ENCODE data around the gene ITGA3.

Gene ITGA3

DNA sequence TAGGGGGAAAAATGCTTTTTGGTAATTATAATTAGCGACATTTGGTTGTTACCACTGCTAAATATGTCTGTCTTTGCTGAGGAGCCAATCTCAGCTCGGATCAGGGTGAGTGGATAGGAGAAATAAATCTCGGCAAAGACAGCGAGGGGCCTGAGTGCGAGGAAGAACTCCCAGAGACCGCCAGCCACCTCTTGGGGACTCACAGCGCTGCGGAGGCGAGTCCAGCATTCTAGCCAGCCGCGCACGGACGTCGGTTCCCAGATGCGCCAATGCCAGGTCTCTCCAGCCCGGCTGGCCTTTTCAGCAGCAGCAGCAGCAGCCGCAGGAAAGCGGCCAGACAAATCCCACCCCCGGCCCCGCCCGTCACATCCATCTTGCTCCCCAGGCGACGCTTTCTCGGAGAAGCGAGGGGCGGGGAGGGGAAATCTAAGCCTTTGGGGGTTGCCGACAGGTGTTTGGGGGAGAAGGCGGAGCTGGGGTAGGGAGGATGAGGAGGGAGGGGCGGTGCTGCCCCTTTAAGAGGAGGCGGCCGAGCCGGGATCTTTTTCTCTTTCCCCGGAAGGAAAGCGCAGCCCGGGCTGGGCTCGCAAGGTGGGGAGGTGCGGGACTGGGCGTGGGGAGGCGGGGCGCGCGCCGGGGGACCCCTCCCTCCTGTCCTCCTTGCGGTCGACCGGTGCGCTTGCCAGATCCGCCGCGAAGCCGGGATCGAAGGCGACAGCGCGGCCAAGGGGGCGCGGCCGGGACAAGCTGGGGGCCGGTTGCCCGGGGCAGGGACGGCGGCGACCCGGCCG, at the start of gene ITGA3:
Gene ITGA3 (plus strand): TSS at position 685 of the 791 bp plus-strand sequence. CDS start 330 bp downstream, outside the sequence.
- DNase-seq, result peak; percentile 60

- no peak for DNase-seq
These were observed 46.6 kb upstream of the ITGA3 start for GRCh38 chr17:50009282-50009681.

GRCh38 chr17:50013079-50013478, 42.8 kb upstream of the ITGA3 start:
- no peak for DNase-seq

- DNase-seq, result no peak
These were observed 41.3 kb upstream of the ITGA3 start for GRCh38 chr17:50014471-50015088.

DNA sequence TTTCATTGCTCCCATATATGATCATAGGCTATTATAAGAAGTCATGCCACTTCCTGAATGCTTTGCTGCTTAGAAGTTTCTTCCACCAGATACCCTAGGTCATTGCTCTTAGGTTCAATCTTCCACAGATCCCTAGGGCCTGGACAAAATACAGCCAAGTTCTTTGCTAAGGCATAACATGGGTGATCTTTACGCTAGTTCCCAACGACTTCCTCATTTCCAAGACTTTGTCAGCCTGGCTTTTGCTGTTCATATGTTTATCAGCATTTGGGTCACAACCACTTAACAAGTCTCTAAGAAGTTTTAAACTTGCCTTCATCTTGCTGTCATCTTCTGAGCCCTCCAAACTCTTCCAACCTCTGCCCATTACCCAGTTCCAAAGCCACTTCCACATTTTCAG, 40.8 kb upstream of the ITGA3 start:
- no peak for DNase-seq

GRCh38 chr17:50018909-50019308, 37.0 kb upstream of the ITGA3 start:
- no peak for DNase-seq

DNA sequence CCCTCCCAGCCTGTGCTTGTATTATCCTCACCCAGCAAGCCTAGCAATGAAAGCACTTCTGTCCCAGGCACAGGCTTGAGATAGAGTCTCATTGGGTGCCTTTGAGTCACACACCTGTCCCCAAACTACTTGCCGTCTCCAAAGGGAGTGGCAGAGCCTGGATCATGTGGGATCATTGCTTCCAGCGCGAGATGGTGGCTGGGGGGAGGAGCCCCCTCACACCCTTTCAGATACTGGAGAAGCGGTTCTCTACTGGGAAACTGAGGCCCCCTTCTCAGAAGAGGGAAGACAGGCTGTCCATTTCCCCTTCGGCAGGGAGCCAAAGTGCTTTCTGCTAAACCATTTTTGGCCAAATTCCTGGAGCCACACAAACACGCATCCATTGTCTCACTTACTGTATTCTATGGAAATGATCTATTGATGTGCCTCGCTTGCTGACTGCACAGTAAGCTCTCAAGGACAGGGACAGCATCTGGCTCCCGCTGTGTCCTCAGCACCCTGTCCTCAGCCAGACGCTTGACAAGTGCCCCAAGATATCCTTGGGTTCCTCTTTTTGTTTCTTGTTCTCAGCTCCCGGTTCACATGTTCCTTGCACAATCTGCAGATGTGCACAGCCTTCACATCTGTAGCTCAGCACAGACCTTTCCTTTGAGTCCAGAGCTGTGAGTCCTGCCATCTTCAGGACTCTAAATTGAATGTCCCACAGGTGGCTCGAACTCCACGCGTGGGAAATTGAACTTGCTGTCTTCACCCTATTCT, 34.9 kb upstream of the ITGA3 start:
- DNase-seq, result no peak

GRCh38 chr17:50021681-50022370, 34.1 kb upstream of the ITGA3 start:
- DNase-seq, result no peak

DNA sequence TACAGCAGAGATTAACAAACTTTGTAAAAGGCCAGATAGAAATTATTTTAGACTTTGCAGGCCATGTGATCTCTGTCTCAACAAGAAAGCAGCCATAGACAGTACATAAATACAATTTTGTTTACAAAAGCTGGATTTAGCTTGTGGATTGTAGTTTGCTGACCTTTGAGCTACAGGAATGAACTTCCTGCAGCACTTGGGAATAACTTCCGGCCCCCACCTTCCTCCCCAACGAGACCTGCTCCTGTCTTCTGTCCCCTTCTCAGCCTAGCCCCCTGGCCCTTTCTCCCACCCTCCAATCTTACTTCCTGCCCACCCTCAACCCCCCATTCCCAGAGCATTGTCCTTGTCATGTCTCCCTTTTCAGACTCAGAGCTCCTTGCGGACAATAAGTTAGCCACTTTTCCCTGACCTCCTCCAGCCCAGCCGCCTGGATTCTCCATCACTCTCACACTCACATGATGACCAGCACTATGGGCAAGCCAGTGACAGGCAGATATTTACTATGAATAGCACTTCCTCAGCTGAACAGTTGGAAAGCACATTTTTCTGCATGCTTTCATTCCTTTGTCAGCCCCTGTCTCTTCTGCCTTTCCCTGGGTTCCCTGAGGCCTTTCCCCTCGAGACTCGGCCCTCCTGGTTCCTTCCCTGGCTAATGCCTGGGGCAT, 33.3 kb upstream of the ITGA3 start:
- no peak for DNase-seq

GRCh38 chr17:50023520-50023919, 32.4 kb upstream of the ITGA3 start:
- no peak for DNase-seq

- no peak for DNase-seq
These were observed 31.1 kb upstream of the ITGA3 start for GRCh38 chr17:50024808-50025207.

GRCh38 chr17:50026046-50026675, 29.7 kb upstream of the ITGA3 start:
- DNase-seq, result no peak

- DNase-seq, result peak; percentile 86
These were observed 29.1 kb upstream of the ITGA3 start for GRCh38 chr17:50026837-50027171.

DNA sequence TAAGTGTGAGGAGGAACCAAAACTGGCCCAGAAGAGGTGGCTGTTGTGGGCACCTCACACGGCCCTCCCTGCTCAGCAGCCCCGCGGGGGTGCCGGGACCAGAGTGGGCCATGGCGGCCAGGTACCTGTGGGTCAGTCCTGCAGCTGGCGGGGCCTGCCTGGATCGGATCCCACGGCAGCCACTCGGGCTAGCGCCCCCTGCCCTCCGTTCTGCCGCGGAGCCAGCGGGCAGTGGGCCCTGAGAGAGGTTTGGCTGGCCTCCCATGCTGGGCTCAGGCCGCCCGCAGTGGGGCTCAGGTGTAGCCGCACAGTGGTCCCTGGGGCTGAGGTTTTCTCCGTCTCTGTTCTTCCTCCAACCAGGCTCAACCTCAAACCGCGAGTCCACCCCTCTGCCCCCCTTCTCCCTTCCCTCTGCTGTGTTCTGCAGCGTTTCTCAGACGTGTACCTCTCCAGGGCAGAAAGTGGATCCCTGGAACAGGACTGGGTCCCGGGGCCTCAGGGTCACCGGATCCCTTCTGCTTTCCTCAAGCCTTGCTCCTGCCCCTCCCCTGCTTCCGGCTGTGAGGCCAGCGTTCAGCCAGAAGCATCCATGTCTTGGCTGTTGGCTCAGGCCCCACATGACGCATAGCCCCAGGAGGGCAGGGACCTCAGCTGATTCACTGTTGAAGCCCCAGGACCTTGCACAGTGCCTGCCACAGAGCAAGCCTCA, 28.6 kb upstream of the ITGA3 start:
- no peak for DNase-seq

DNA sequence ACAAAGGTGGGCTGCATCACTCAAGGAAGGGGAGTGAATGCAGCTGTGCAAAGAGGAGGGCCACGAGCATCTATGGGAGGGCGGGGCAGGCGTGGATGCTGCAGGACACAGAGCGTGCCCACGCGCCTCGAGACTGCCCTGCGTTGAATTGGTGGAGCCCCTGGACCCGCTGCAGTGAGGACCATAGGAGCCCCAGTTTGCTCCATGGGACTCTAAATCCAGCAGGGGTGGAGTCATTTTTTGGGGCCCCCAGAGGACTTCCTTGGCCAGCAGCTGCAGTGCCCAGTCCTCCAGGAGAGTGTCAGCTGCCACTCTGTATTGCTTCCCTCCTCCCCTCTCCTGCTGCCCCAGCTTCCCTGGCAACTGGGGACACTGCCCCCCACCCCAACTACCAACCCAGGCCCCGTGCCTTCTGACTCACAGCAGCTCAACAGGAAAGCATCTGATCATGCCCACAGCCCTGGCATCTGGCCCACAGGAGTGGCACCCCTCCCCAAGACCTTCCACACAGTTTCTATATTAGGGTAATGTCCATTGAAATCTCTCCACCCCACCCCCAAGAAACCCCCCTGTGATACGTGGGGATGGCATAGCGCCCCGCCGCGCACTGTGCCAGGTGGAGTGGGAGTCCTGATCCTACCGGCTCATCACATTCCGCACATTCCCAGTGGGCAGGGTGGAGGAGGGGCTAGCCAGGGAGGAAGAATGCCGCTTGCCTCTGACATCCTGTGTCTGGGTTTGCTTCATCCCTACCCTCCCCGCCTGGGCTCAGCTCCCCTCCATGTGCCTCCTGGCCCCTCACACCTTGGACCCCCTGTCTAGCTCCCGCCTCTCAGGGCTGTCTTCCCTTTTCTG, 27.8 kb upstream of the ITGA3 start:
- no peak for DNase-seq

- DNase-seq, result no peak
These were observed 27.2 kb upstream of the ITGA3 start for GRCh38 chr17:50028736-50029120.

DNA sequence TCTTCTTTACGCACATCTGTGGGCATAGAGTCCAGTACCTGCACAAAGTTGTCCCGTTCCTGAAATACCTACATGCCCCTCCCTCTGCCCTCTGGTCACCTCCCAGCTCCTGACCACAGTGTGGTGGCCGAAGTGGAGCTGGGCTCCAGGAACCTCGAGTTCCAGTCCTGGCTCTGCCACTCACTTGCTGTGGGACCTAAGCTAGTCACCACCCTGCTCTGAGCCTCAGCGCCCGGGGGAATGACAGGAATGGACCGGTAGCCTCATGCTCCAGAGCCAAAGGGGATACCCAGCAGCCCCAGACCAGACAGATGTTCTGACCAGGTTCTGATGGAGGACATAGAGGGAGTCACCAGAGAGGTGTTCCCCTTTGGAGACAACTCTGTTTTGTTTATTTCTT, 26.7 kb upstream of the ITGA3 start:
- DNase-seq, result no peak

DNA sequence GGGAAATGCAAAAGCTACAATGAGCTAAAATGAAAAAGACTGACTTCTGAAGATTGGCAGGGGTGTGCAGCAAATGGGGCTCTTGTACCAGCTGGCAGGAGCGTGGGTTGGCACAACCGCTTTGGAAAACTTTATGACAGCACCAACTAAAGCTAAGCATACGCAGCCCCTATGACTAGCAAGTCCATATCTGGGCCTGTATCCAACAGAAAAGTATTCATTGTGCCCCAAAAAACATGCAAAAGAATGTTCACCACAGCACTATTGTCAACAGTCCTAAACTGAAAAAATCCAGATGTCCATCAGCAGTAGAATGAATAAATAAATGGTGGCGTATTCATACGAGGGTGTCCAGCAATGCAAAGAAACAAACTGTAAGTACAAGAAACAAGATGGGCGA, 22.6 kb upstream of the ITGA3 start:
- DNase-seq, result no peak

- no peak for DNase-seq
These were observed 21.2 kb upstream of the ITGA3 start for GRCh38 chr17:50034498-50035364.

DNA sequence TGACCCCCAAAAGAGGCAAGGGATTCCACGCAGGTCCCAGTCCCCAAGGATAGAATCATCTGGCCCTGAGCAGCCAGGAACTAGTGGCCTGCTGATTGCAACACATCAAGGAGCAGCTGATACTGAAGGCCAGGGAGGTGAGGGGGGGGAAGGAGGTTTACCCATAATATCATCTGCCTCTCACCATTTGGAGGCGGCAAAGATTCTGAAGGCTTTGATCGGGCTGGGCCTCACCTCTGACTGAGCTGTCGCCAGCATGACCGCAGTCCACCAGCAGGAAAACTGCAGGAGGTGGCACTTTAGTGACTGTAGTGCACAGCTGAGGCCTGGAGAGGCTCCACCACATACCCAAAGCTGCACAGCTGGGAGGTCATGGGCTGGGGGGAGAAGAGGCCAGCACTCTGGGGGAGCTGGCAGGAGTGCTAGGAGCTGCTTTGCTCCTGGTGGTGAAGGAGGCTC, 20.5 kb upstream of the ITGA3 start:
- DNase-seq, result no peak

Data from stimulated activated CD4-positive, alpha-beta T cell treated with anti-CD3 and anti-CD28 coated beads, Interleukin-4, amount 100 ng/mL, for 24 hours (primary cell).